ENCODE results near the gene MICAL2. TPM values are rescaled to one million over a fixed set of nuclear protein-coding genes. Genes with fewer than 3 reads are reported as not detected.
A peak's percentile ranks its signal among the peaks of the same experiment; 100 is the strongest.

The MICAL2 gene
- total and polyA plus RNA-seq, 7 donors = 6.8 to 45.7 (median 15.0) TPM

DNA sequence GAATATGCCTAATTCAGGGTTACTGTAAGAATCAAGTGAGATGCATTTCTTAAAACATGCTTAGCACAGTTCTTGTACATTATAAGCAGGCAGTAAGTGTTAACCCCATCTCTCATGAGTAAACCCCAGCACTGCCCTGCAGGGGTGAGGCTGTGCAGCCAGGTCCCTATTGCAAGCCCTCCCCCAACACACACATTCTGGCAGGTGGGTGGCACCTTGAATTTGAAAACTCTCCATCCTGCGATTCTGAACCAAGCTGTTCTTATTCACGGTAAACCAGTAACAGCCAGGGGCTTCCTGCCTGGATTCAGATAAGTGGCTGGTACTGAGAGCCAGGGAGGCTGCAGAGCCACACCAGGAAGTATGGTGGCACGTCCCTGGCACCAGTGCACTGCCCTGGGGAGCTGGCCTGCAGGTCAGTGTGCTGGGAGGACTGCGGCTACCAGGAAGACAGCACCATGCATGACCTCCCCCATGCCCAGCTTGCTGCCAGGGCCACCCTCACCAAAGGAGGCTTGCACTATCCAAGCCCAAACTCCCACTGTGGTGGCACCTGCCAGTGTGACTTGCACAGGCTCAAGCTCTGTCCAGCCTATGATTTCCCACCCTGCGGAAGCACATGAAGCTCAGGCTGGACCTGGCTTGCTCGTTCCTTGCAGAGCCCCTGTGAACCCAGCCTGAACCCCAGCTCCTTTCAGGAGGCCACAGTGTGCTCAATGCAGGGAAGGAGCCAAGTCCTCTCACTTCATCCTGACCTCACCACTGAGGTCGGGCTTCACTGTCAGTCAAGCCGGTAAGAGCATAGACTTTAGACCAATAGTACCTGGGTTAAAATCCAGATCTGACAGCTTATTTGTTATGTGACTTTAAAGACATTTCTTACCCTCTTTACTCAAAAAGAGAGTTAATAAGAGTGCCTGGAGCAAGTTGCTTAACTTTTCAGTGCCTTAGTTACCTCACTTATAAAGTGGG lies 88.1 kb downstream of the MICAL2 start:
- H3K36me3 ChIP-seq (ENCODE audit: insufficient read depth in 1 of 2, low read depth in 1 of 2) = no peaks in the 10 kb centered on the region
- no peaks in the 10 kb centered on the region for H3K9me3 ChIP-seq
- H3K4me3 ChIP-seq = no peak overlapping the region
- ATAC-seq = no peak
- no peaks in the 10 kb centered on the region for H3K27me3 ChIP-seq (ENCODE audit: insufficient read depth in 3 of 3, low read length in 2 of 3)
- H3K4me1 ChIP-seq = peaks cover 12% of the 10 kb centered on the region
- WGBS, 3 donors = 83 to 96% (median 90%) methylated on average over 8 of the region's 8 CpGs
- intact Hi-C loops (cut with DNase I) = no loop called here
- no peak overlapping the region for H3K27ac ChIP-seq
- DNase-seq = no peak
- TF ChIP-seq, protein P1, sequence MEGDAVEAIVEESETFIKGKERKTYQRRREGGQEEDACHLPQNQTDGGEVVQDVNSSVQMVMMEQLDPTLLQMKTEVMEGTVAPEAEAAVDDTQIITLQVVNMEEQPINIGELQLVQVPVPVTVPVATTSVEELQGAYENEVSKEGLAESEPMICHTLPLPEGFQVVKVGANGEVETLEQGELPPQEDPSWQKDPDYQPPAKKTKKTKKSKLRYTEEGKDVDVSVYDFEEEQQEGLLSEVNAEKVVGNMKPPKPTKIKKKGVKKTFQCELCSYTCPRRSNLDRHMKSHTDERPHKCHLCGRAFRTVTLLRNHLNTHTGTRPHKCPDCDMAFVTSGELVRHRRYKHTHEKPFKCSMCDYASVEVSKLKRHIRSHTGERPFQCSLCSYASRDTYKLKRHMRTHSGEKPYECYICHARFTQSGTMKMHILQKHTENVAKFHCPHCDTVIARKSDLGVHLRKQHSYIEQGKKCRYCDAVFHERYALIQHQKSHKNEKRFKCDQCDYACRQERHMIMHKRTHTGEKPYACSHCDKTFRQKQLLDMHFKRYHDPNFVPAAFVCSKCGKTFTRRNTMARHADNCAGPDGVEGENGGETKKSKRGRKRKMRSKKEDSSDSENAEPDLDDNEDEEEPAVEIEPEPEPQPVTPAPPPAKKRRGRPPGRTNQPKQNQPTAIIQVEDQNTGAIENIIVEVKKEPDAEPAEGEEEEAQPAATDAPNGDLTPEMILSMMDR (IDR thresholded peaks at IDR 0.05) = no peak

DNA sequence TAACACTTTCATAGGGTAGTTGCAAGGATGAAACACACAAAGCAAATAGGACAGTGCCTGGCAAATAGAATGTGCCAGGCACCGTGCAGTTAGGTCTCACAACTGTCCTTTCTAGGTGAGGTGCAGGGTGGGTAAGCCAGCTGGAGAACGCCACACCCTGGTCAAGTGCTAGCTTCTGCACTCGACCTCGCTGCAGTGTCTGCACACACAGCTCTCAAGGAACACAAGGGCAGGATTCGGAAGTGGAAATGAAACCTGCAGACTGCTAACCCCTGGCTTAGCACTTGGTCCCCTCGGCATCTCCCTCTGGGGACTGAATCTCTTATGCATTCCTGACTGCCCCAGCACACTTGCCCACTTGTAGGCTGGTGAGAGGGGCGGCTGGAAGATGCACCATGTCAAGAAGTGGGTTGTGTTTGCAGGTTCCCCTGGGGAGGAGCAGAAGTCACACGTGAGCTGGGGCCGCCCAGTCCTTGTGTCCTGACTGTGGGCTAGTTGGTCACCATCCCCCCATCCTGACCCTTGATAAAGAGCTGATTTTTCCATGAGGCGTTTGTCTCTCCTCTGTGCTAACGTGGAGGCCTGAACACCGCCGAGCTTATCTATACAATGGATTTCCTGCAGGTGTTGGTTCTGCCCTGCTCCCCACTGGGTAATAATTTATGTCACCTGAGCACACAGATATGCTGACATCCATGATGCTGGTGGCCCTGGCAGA lies 89.0 kb downstream of the MICAL2 start:
- no peak for DNase-seq
- ATAC-seq = no peak
- Histone ChIP-seq H3K9me3 (no peaks in the 10 kb centered on the region), H3K4me1 (peaks cover 12% of the 10 kb centered on the region), H3K4me3 (no peak overlapping the region), H3K27me3 (ENCODE audit: insufficient read depth in 3 of 3, low read length in 2 of 3) (no peaks in the 10 kb centered on the region), H3K27ac (no peak overlapping the region), H3K36me3 (ENCODE audit: insufficient read depth in 1 of 2, low read depth in 1 of 2) (no peaks in the 10 kb centered on the region)
- intact Hi-C loops (cut with DNase I) = no loop called here
- 85 to 89% (median 85%) methylated on average over 13 of the region's 13 CpGs for WGBS, 3 donors
- TF ChIP-seq, protein P1 (IDR thresholded peaks at IDR 0.05) = no peak

DNA sequence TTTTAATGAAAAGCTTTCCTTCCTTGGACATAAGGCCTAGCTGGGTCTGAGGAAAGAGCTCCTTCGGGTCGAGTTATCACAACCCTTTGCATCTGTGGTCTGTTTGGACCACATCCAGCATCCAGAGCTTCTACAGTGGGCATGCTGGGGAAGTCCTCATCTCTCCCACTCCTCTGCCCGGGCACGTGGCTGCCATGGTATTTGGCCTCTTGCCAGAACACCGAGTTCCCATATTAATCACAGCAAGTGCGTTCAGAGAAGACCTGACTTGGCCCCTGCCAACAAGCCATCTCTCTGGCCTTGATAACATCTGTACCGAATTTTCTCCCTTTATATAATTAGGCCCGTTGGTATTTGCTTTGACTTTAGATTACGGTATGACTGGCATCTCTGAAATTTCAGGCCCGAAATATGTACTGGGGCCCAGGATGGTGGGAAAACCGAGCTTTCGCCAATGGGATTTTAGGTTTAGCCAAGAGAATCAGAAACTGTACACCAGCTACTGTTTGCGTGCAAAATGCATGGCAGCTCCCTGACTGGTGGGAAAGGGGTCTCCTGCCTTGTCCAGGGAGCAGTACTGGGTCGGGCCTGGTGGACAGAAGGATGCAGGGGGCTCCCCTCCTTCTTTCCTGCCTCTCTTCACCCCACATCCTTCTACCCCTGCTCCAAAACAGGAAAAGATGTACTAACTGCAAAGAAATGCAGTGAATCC lies 90.0 kb downstream of the MICAL2 start:
- peaks cover 12% of the 10 kb centered on the region for H3K4me1 ChIP-seq
- peak in 1 of 2 donors; percentile 51 for DNase-seq
- peak overlapping the region; percentile 44 for H3K27ac ChIP-seq
- no peaks in the 10 kb centered on the region for H3K36me3 ChIP-seq (ENCODE audit: insufficient read depth in 1 of 2, low read depth in 1 of 2)
- H3K9me3 ChIP-seq = no peaks in the 10 kb centered on the region
- no peak overlapping the region for H3K4me3 ChIP-seq
- peak in 3 of 4 donors; percentile 36 to 63 (median 41) for ATAC-seq
- TF ChIP-seq, protein P1 (IDR thresholded peaks at IDR 0.05) = no peak
- H3K27me3 ChIP-seq (ENCODE audit: insufficient read depth in 3 of 3, low read length in 2 of 3) = no peaks in the 10 kb centered on the region
- 40 to 51% (median 46%) methylated on average over 14 of the region's 14 CpGs for WGBS, 3 donors
- intact Hi-C loops (cut with DNase I) = no loop called here

DNA sequence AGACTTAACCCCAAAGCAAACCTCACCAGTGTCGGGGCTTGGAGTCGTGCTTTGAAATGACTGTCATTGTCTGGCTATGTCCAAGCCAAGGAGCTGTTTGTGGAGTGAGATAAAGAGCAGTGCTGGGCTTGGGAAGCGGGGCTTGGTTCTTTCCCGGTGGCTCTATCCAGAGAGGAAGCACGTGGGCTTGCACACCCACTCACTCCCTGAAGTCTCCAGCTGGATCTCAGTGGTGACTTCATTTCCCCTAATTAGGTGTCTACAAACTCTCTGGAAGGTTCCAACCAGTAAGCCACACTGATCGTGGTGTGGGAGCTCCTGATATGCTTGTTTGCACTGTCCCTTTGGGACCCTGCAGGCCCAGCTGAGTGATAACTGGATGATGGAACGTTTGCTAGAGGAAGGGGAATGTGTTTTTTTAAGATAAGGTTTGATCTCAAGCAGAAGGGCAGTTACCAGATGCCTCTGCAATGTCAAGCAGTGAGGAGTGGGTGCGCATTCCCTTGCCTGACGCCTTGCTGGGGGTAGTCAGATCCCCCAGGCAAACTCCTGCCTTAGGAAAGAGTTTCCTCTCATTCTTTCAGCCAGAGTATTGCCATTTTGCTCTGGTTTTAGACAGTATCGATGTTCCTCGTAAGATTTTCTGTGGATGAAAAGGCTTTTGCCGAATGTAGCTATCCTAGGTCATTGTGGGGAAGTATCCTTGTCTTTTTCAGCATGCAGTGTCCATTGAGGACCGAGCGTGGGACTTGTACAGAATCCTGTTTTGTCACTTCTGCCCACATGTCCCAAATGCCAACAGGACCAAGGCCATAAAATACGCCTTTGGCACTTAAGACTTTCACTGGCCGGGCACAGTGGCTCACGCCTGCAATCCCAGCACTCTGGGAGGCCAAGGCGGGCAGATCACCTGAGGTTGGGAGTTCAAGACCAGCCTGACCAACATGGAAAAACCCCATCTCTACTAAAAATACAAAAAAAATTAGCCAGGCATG lies 90.9 kb downstream of the MICAL2 start:
- H3K27ac ChIP-seq = peak overlapping the region; percentile 44
- peaks cover 12% of the 10 kb centered on the region for H3K4me1 ChIP-seq
- no peak for DNase-seq
- WGBS, 3 donors = 62 to 69% (median 67%) methylated on average over 18 of the region's 18 CpGs
- ATAC-seq = peak; percentile 37 to 63 (median 60)
- TF ChIP-seq, protein P1 (IDR thresholded peaks at IDR 0.05) = no peak
- intact Hi-C loops (cut with DNase I) = no loop called here
- H3K27me3 ChIP-seq (ENCODE audit: insufficient read depth in 3 of 3, low read length in 2 of 3) = no peaks in the 10 kb centered on the region
- no peak overlapping the region for H3K4me3 ChIP-seq
- H3K36me3 ChIP-seq (ENCODE audit: insufficient read depth in 1 of 2, low read depth in 1 of 2) = no peaks in the 10 kb centered on the region
- H3K9me3 ChIP-seq = no peaks in the 10 kb centered on the region

All from psoas muscle (tissue), 8 donors.